M059J (cell line): ENCODE data around the gene CDC42SE2. TPM values are rescaled to one million over a fixed set of nuclear protein-coding genes. Genes with fewer than 3 reads are reported as not detected.
"Not testable (repeated sequence)": the region's sequence is repeated elsewhere in the genome, so short reads cannot be mapped to it uniquely, and the experiment has no call there.

ENCODE experiments used
- DNase-seq: peaks from one replicate; pipeline ENCODE4 v3.0.0-alpha.2; 2012; ENCODE audit warnings: low read depth
- total RNA-seq: library from RNA; depleted of rRNA; stranded (reverse); fragments of >200 nt; shearing (Covaris generic); gene quantifications from 2 replicates; pipeline ENCODE4 v1.2.3, GENCODE V29; 2014

CDC42SE2 gene
- total RNA-seq, 1 experiment from 2014 or later: 31.1 TPM

DNA sequence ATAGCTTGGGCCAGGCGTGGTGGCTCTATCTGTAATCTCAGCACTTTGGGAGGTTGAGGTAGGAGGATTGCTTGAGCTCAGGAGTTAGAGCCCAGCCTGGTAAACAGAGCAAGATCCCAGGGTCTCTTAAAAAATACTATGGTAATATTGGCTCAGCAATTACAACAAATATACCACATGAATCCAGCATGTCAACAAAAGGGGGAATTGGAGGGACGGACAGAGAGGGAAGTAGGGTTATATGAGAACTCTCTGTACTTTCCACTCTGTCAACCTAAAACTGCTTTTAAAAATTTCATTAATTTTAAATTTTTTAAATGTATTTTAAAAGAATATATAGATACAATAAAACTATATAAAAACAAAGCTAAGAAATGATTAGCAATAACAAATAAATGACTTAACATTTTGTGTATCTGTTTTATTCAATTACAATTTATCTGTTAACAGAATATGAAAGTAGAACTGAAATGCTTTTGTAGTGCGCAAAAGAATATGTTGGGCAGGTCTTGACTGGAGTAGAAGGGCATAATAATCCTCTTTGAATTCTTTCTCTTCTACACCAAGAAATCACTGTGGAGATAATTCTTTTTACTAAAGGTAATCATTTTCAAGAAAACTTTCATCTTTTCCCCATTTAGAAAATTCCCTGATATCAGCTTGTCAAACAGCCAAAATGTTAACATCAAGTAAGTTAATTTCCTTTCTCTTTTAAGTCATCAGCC is 12.9 kb upstream of the CDC42SE2 start:
- DNase-seq: no peak

- no peak for DNase-seq
These were observed 11.1 kb upstream of the CDC42SE2 start for GRCh38 chr5:131252824-131253171.

- DNase-seq: not testable (repeated sequence)
These were observed 9.8 kb upstream of the CDC42SE2 start for GRCh38 chr5:131254025-131254424.

GRCh38 chr5:131254741-131255140 is 9.1 kb upstream of the CDC42SE2 start:
- DNase-seq: no peak

DNA sequence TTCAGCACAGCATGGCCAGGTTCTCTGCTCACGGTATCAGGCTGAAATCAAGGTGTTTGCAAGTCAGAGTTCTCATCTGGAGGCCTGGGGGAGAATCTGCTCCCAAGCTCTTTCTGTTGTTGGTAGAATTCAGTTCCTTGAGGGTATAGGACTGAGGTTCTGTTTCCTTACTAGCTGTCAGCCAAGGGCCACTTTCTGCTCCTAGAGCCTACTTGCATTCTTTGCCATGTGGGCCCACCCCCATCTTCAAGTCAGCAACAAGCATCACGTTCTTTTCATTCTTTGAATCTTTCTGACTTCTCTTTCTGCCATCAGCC is 7.4 kb upstream of the CDC42SE2 start:
- no peak for DNase-seq

- no peak for DNase-seq
These were observed 5.1 kb upstream of the CDC42SE2 start for GRCh38 chr5:131258733-131259132.

DNA sequence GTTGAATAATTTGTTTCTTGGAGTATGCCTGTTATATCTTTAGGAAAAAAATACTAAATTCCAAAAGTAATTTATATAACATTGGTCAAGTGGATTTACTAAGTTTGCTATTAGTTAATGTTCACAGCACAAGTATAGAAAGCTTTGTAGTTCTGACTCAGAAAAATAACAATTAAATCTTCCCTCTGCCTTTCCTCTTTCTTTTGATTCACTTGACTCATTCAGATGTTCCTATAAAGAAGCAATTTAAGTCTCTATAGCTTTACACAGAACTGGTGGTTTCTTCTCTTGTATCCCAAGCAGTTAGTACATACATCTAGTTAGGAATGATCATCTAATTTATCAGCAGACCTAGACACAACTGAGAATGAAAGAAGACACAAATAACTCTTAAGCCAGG is 4.5 kb upstream of the CDC42SE2 start:
- DNase-seq: no peak

- DNase-seq: no peak
These were observed 3.0 kb upstream of the CDC42SE2 start for GRCh38 chr5:131260895-131261294.

DNA sequence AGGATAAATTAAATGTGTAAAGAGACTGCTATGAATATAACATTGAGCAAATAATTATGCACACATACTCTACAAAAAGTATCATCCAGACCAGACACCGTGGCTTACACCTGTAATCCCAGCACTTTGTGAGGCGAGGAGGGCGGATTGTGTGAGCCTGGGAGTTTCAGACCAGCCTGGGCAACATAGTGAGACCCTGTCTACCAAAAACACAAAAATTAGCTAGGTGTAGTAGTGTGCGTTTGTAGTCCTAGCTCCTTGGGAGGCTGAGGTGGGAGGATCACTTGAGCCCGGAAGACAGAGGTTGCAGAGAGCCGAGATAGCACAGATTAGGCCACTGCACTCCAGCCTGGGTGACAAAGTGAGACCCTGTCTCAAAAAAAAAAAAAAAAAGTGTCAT is 2.4 kb upstream of the CDC42SE2 start:
- no peak for DNase-seq

DNA sequence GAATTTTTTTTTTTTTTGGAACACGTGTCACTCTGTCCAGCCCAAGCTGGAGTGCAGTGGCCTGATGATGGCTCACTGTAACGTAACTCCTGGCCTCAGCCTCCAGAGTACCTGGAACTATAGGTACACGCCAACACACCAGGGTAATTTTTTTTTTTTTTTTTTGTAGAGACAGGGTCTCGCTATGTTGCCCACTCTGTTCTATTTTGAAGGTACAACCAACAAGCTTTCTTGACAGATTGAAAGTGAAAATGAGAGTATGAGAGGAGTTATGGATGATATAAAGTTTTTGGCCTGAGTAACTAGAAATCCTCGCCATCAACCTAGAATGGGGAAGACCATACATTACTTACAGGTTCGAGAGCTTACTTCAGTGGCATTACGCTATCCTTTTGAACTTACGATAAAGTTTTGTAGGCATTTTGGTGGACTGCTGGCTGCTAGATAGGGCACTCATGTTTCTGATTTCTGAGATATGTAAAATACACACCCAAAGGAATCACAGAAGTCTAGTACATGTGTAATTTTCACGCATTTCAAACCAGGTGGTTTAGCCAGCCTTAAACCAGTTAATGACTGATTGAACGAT is 806 bp upstream of the CDC42SE2 start:
- DNase-seq: no peak

- peak; percentile 61 for DNase-seq
These were observed 722 bp downstream of the CDC42SE2 start for GRCh38 chr5:131264451-131265099.

- DNase-seq: peak; percentile 42
These were observed 1.5 kb downstream of the CDC42SE2 start for GRCh38 chr5:131265311-131265803.

GRCh38 chr5:131266370-131267060 is 2.7 kb downstream of the CDC42SE2 start:
- DNase-seq: no peak

- no peak for DNase-seq
These were observed 5.0 kb downstream of the CDC42SE2 start for GRCh38 chr5:131268758-131269370.

DNA sequence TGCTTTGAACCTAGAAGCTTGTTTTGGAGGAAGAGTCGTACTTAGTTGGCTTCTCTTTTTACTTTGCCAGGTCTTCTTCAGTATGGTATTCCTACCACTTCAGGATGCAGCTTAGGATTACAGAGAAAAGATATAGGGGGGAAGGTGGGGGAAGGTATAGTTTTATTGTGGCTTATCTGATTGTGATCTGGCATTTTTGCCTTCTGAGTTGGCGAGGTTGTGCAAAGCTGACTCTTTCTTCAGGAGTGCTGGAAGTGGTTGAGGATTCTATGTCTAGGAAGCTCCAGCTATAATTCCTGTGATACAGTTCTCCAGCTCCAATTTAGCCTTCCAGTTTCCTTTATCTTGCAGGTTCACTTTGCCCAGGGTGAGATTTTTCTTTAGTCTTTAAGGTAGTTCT is 7.0 kb downstream of the CDC42SE2 start:
- DNase-seq: peak; percentile 80

DNA sequence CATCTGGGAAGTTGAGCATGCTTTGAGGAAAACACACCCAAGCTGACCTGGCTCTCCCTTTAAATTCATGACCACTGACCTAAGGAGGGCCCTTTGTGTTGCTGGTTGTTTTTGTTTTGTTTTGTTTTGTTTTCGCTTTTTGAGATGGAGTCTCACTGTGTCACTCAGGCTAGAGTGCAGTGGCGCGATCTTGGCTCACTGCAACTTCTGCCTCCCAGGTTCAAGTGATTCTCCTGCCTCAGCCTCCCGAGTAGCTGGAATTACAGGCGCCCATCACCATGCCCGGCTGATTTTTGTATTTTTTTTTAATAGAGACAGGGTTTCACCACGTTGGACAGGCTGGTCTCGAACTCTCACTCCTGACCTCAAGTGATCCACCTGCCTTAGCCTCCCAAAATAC is 8.0 kb downstream of the CDC42SE2 start:
- not testable (repeated sequence) for DNase-seq

DNA sequence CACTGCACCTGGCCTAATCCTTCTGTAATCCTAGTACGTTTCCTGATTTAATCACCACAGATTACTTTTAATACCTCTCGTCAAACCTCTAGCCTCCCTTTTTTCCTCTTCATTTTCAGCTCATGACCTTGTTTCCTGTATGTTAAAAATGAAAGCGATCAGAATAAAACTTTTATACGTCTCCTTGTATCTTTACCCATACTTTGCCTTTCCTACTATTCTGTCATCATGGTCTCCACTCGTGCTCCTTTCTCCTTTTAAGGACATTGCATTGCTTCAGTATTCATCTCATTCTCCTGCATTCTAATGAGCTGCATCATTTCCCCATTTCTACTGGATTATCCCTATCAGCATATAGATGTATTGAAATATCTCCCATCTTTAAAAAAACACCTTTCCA is 8.5 kb downstream of the CDC42SE2 start:
- DNase-seq: no peak

- no peak for DNase-seq
These were observed 8.9 kb downstream of the CDC42SE2 start for GRCh38 chr5:131272724-131273123.

DNA sequence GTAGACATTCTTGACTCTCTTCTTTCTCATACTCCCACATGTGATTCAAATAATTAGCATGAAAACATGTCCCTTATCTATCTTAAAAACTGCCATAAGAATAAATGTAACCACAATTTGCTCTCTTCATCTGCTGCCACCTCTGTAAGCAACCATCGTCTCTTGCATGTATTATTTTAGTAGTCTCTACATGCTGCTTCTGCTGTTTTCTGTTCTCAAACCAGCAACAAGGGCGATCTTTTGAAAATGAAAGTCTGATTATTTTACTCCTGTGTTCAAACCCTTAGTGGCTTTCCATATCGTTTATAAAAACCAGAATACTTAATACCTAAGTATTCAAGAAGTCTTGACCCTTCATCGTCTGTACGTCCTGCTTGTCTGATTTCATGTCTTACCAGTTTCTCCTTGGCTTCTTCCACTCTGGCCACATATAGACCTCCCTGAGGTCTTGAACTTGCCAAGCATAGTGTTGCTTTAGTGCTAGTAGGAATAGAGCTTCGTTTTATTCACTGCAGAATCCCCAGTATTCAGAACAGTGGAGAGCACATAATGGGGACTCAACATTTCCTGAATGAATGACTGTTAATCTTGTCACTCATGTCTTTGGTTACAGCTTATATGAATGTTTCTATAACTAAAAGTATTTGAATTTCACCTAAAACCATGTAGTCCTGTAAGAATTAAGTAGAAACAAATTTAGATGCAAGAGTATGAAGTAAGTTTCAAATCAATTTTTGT is 10.6 kb downstream of the CDC42SE2 start:
- DNase-seq: no peak

- no peak for DNase-seq
These were observed 12.2 kb downstream of the CDC42SE2 start for GRCh38 chr5:131276072-131276471.

GRCh38 chr5:131277447-131277846 is 13.6 kb downstream of the CDC42SE2 start:
- DNase-seq: no peak
